Retinal pigment epithelial cell (primary cell): Measurements from ENCODE around the gene CRACR2B.

Source experiments
- DNase-seq: peaks from one replicate; pipeline ENCODE4 v3.0.0-alpha.2; 2010; ENCODE audit warnings: low read depth
- H3K4me3 ChIP-seq: 2 replicates; pipeline ENCODE4 v1.5.1; 2011; ENCODE audit warnings: mild to moderate bottlenecking, low read length, control low read depth, moderate library complexity
- TF ChIP-seq, protein P1 (sequence below): conservative IDR thresholded peaks from 2 replicates; pipeline ENCODE4 v1.5.1; 2011; ENCODE audit warnings: low read depth, low read length, control low read depth, inconsistent platforms

Gene CRACR2B

DNA sequence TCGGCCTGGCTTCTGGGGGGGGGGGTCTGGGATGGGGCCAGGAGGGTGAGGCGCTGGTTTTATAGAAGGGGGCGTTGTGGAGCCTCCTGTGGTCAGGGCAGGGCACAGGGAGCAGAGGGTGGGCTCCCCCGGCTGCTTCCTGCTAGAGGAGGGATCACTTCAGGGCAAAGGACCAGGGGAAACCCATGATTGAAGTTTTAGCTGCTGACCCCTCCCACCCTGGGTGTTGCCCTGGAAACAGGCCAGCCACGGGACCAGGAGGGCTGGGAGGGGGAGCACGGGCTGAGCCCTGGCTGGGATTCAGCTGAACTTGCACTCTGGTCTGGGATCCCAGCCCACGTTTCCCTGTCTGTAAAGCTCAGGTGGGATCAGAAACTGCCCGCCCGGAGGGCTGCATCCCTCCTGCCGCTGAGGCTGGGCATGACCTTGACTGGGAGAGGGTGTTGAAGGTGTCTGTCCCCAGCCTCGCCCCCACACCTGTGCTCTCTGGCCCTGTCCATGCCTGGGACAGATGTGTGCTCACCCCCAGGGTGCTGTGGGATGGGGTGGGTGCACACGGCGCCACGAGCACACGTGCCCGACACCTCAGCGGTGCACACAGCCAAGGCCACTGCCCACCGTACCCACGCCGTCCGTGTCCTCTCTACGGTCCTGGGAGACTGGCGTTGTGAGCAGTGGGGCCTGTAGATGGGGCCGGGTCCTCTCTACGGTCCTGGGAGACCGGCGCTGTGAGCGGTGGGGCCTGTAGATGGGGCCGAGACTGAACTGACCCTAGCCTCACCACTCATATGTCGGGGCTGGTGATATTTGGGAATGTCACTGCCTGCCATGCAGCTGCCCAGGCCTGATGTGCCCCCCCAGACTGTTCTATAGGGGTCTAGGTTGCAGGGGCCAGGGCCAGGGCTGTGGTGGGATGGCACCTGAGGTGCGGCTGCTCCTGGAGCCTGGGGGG lies 17.2 kb downstream of the CRACR2B start:
- peak; percentile 91 for DNase-seq
- peak overlapping the region; percentile 93 for H3K4me3 ChIP-seq
- TF ChIP-seq, protein P1, sequence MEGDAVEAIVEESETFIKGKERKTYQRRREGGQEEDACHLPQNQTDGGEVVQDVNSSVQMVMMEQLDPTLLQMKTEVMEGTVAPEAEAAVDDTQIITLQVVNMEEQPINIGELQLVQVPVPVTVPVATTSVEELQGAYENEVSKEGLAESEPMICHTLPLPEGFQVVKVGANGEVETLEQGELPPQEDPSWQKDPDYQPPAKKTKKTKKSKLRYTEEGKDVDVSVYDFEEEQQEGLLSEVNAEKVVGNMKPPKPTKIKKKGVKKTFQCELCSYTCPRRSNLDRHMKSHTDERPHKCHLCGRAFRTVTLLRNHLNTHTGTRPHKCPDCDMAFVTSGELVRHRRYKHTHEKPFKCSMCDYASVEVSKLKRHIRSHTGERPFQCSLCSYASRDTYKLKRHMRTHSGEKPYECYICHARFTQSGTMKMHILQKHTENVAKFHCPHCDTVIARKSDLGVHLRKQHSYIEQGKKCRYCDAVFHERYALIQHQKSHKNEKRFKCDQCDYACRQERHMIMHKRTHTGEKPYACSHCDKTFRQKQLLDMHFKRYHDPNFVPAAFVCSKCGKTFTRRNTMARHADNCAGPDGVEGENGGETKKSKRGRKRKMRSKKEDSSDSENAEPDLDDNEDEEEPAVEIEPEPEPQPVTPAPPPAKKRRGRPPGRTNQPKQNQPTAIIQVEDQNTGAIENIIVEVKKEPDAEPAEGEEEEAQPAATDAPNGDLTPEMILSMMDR = no peak

DNA sequence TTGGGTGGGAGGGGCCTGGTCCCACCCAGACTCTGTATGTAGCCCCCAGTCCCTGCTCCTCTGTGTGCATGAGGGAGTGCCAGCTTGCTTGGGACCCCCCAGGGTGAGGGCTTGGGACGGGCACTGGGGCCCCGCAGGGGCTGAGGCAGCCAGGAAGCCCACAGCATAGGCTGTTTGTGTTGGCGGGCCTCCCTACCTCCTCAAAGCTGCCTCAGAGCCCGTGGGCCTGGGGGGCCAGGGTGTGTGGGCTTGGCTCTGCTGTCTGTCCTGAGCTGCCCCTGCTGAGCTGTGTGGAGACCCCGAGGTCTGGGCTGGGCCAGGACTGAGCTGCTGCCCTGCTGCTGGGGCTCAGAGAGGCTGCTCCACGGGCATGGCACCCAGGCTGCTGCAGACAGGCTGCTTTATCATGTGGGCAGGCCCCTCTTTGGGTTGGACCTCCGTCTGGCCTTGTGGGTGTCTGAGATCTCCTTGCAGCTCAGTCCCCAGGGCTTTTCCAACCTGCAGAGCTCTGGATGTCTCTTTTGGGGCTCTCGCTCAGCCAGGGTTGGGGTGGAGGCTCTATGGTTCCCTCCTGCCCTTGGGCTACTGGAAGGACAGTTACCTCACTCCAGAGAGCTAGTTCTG lies 18.3 kb downstream of the CRACR2B start:
- H3K4me3 ChIP-seq = no peak overlapping the region
- TF ChIP-seq, protein P1 = no peak
- DNase-seq = no peak

DNA sequence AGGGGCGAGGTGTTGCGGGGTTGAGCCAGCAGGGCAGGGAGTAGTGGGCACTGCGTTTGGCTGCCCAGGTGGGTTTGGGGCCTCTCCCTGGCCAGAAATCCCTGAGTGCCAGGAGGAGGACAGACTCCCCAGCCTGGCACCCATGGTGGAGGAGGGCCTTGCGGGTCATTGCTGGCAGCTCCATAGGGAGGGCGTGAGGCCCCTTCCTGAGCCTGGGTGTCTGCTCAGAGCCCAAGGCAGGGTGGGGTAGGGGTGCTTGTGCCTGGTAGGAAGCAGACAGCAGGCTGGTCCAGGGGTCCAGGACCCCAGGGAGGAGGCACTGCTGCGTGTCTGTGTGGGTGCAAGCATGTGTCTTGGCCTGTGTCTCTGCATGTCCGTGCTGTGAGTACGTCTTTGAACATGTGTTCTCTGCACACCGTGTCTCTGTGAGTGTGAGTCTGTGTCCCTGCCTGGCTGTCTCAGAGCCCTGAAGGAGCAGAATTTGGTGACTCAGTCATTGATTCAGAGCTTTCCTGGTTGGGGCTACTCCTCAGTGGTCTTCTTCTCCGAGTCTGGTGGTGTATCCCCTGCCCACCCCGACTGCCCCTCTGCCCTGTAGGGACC lies 18.9 kb downstream of the CRACR2B start:
- TF ChIP-seq, protein P1 = no peak
- no peak overlapping the region for H3K4me3 ChIP-seq

DNA sequence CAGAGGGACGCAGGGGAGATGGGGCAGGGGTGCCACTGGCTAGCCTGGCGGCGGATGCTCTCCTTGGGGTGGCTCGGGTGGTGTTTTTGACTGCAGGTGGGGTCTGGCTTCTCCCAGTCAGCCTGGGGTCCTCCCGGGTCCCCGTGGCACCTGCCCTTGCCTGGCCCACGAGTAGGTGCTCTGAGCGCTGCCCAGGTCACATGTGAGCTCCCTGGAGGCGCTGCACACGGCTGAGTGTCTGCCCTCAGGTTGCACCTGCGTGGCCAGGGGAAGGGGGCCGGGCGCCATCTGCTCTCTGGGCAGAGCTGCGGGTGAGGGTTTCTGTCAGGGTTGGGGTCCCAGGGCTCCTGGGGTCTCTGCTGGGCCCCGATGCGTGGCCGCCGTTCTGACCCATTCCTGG lies 20.2 kb downstream of the CRACR2B start:
- DNase-seq = no peak
- TF ChIP-seq, protein P1 = no peak
- no peak overlapping the region for H3K4me3 ChIP-seq

More for the DNA sequence above, 18.9 kb downstream of the CRACR2B start:
- DNase-seq = no peak

DNA sequence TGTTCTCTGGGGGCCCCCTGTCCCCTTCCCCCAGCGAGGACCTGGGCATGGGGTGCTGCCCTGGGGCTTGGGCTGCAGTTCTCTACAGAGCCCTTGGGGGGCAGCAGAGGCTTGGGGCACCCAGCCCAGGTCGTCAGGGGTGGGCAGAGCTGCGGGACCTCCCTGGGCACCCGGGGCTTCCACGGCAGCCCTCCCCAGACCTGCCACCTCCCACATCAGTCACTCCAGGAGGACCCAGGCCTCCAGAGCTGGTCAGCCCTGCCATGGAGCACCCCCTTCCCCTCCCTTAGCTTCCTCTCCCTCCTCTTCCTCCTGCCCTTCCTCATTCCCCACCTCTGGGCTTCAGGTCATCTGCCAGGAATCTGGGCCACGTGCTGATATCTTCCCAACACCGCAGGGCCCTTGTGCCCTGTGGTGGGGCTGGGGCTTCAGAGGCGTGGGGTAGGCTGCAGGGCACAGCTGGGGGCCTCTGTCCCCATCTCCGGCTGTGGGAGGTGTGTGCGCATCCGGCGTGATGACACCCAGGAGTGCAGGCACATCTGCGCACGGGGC lies 20.7 kb downstream of the CRACR2B start:
- no peak for DNase-seq
- TF ChIP-seq, protein P1 = peak; percentile 95
- no peak overlapping the region for H3K4me3 ChIP-seq

DNA sequence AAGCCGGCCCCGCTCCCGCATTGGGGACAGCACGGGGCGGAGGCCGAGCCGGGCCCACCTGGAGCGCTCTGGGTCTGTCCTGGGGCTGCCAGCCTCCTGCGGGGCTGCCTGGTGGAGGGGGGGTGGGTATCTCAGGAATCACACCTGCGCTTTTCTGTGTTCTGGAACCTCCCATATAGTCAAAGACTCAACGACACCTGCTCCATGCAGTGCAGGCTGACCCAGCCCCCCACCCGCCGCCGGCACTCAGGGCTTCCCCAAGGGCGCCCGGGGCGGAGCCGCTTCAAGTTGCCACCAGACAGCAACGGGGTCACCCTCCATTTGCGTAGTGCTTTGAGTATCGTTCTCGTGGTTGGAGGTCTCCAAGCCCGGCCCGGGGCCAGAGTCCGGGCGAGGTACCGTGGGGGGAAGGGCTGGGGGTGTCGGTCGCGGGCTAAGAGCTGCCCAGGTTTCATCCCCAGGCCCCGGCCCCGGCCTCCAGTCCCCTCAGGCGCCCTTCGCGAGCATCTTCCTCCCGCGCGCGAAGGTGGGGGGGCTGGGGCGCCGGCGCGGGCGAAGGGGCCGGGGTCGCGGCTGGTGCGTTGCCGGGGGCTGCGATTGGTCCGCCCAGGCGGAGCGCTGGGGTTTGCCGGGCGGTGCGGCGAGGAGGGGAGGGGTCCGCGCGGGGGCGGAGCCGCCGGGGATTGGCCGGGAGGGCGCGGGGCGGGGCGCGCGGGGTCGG lies 21.5 kb downstream of the CRACR2B start:
- no peak for DNase-seq
- TF ChIP-seq, protein P1 = no peak
- H3K4me3 ChIP-seq = peak overlapping the region; percentile 56
